Pulmonary artery endothelial cell (primary cell): ENCODE measurements around the gene HSPH1. TPM values are rescaled to one million over a fixed set of nuclear protein-coding genes. Genes with fewer than 3 reads are reported as not detected.
"Not testable (repeated sequence)": the region's sequence is repeated elsewhere in the genome, so short reads cannot be mapped to it uniquely, and the experiment has no call there.

Experiments
- DNase-seq: peaks from one replicate; pipeline ENCODE4 v3.0.0-alpha.2; 2011; ENCODE audit warnings: low read depth, low spot score
- total RNA-seq: library from RNA; depleted of rRNA; stranded (reverse); fragments of >200 nt; gene quantifications from 2 replicates; pipeline ENCODE4 v1.2.3, GENCODE V29; 2014

HSPH1 gene
- total RNA-seq, 1 donor from 2014 or later: 31.4 TPM

DNA sequence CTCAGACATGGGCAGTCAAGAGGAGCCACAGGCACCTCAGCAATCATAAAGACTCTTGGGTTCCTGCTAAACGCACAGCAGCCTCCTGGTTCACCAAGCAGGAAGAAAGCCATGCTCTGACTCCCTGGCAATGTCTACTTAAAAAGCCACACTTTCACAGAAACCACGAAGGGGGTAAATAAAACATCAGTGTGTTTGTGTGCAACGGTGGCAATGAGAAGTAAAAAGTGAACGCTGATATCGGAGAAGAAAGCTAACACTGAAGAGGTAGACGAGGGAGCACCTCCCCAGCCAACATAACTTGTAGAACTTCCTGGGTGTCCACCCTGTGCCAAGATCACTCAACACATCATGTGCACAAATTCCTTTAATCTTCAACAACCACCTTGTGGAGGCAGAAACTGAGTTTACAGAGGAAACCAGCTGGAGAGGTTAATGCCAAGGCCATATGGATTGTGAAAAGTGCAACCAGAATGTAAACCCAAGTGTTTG lies 30.2 kb downstream of the HSPH1 start:
- no peak for DNase-seq

DNA sequence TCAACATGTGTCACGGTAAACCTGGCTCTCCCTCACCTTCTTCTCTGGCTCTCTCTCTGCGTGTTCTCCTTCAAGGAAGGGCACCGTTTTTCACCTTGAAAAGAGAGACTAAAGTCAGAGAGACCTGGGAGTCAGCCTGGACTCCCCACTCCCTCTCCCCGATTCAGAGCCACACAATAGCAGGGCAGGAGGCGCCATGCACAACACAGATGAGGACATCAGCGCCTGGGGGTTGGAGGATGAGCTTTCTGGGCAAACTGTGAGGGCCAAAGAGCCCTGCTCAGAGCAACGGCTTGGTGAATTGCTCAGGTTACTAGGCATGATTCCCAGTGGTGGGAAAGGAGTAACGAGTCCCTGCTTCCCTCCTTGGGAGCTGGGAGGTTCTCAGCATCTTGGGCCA lies 32.3 kb downstream of the HSPH1 start:
- no peak for DNase-seq

DNA sequence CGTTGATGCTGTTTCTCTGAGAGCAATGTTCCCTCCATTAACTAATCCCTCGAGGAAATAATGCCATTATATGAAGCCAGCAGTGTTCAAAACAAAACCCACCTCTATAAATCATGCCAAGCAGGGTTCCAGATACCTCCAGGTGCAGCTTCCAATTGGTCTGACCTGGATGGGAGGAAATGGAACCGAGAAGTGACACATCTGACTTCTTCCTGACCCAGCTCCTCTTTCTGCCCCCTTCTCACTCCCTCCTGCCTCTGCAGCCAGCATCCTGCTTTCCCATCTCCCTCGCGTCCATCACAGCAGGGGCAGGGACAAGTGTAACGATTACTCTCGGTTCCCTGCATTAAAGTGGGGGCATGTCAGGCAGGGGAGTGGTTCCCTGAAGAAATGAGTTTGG lies 37.5 kb downstream of the HSPH1 start:
- no peak for DNase-seq

DNA sequence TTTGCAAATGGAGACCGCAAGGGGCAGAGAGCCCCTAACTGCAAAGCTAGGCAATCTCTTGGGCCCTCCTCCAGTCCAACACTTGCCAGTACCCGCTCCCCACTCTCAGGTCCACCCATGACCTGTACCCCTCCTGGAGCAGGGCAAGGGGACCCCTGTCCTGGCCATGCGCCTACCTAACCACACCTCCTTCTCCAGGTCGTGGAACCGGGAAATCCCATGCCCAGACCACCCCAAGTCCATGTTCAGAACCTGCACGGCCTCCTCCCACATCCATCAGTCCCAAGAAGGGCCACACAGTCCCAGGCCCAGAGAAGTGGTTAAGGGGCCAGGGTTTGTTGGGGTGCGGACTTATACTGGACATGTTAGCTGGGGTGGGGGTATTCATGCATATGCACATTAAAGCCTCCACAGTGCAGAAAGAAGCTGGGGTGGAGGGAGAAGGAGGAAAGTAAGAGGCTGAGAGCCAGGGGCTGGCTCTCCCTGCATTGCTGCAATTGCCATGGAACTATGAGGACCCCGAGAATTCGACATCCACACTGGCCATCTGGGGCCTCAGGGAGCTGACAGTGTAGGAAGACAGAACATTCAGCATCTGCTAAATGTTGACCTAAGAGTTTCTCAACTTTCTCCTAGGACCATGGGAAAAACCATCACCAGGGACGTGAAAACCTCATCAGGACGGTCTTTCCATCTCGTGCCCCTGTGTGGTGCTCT lies 39.0 kb downstream of the HSPH1 start:
- no peak for DNase-seq

DNA sequence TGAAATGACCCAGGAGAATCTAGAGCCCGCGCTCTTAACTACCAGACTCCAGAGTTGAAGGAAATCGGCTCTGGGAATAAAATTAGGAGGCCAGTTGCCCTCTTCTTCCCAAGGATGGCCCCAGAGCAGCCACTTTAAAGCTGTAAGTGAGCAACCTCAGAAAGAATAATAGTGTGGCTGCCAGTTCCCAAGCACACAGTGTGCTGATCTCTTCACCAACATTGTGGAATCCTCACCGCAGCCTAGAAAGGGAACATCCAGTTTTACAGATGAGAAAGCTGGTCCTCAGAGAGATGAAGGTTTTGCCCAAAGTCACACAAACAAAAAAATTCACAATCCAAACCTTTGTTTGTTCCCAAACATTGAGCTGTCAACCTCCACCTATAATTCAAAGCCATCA lies 39.6 kb downstream of the HSPH1 start:
- DNase-seq: no peak

DNA sequence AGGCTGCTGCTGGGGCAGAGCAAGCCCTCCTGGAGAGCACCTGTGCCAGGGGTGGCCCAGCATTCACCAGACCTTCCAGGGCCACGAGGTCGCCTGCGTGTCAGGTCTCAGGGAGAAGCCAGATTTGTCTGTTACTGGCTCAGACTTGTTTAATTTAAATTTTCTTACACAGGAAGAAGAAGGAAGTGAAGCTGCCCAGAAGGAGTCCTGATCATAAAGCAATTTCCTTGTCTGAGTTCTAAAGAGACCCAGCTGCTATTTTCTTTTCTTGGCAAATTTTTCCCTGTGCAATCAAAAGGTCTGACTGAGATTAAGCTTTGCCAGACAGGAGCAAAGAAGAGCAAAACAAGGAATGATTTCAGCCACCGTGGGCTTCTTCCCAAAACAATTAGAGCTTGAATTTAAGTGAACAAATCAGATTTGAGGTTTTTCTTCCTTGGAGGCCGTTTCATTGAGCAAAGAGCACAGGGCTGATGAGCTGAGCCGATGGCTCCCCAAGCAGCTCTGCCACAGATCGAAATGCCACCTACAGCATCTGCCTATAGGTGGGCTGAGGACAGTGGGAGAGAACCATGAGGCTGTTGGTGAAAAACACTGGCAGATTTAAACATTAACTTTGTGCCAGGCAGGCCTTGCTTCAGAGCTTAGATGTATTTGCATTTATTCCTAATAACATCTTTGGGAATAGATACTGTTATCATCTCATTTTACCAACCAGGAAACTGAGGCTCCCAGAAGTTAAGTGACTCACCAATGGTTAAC lies 40.1 kb downstream of the HSPH1 start:
- no peak for DNase-seq

DNA sequence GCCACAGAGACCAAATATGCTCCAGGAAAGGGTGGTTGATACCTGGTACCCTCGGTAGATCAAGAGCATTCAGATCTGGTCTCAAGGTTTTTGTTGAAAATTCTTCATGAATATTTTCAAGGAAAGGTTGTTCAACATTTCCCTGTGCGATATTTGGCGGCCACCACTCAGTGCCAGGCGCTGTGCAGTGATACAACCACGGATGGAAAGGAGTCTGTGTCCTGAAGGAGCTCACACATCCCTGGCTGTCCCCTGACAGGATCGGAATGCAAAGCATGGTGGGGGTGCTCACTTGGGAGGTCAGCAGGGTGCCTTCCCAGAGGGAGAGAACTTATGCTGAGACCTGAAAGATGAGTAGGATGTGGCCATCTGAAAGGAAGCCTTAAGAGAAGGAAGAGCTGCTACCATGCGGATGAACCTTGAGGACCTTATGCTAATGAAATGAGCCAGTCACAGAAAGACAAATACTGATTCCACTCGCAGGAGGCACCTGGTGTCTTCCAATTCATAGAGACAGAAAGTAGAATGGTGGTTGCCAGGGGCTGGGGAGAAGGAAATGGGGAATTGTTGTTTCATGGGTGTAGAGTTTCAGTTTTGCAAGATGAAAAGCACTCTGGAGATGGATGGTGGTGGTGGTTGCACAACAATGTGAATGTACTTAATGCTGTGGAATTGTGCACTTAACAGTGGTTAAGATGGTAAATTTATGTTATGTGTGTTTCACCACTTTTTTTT lies 41.6 kb downstream of the HSPH1 start:
- no peak for DNase-seq

DNA sequence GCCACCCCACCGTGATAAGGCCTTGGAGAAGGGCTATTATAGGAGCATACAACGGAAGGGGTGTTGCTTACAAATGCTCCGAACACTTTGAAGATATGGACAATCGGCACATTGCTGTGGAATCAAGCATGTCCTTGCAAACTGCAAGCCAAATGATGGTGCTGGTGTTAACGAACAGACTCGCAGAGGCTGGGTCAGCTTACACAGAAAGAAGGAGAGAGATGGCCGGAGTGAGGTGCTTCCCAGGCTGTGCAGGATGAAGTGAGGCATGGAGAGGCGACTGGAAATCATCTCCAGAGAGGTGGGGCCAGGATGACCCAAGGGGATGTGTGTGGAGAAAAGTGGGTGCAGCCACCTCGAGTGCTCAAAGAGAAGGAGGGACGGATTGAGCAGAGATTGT lies 42.2 kb downstream of the HSPH1 start:
- DNase-seq: no peak

DNA sequence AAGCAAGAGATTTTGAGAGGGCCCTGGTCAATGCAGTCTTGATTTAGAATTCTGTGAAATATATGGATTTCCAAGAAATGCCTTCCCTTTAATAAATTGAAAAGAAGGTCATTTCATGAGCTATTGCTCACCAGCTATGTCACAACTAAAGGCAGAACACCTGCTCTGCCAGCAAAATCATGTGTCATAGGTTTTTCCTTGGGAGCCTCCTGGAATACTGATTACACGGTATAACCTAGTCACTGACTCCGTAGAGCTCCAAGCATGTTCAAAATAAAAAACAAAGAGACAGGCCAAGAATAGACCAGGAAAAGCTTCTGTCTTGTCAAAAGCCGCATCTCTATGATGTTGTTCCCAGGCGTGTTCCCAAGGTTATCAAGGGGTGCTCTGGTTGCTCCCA lies 45.5 kb downstream of the HSPH1 start:
- DNase-seq: no peak

DNA sequence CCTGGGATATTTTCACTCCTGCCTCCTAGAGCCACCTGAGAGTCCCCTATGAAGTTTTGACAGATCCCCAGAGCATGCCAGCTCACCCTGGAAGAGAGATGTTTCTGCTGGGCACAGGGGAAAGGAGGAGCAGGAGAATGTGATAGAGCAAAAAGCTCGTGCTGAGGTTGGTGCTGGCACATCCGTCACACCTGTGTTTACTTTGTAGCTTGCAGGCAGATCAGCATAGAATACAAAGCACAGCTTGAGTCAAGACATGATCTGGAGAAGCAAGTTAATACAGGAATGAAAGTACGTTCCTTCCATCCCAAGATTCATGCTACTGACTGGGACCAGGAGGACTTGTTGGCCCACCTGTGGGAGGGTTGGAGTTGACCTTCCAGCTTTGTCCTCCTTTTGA lies 46.1 kb downstream of the HSPH1 start:
- no peak for DNase-seq

DNA sequence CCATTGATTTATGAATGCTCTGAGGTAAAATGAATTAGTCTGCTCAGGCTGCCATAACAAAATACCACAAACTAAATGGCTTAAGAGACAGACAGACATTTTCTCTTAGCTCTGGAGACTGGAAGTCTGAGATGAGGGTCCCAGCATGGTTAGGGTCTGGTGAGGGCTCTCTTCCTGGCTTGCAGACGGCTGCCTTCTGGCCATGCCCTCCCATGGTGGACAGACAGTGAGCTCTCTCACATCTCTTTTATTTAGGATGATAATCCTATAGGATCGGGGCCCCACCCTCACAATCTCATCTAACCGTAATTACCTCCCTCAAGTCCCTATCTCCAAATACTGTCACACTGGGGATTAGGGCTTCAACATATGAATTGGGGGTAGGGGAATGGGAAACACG lies 47.1 kb downstream of the HSPH1 start:
- no peak for DNase-seq

DNA sequence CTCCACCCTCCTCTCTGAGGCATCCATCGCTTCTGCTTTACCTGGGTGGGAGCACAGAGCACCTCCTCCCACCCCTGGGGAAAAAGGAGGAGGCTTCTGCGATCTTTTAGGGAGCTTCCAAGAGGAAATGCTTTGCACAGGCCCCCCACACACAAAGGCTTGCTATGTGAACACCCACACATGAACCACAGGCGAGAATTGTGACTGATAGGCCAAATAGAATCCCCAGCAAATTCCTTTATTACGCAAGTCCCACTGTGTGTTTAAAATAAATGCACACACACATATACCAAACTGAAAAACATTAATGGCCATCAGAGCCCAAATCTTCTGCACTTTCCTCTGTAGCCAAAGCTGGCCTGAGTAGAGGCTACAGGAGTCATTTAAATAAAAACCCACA lies 50.6 kb downstream of the HSPH1 start:
- DNase-seq: no peak

DNA sequence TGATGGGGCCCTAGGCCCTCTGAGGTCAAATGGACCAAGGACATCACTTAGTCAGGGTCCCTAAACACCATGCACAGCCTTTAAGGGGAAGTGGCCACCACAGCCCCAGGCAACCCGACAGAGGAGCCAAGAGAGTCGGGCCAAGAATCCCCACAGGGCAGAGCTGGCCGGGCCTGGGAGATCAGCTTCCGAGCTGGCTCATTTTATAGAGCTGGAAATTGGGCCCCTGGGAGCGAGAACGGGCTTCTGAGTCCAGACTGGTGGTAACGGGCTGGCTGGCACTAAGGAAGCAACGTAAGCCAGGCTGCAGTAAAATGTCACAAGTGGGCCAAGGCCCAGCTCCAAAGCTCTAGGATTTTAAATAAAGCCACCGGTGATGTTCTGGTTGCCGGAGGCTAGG lies 51.1 kb downstream of the HSPH1 start:
- no peak for DNase-seq

DNA sequence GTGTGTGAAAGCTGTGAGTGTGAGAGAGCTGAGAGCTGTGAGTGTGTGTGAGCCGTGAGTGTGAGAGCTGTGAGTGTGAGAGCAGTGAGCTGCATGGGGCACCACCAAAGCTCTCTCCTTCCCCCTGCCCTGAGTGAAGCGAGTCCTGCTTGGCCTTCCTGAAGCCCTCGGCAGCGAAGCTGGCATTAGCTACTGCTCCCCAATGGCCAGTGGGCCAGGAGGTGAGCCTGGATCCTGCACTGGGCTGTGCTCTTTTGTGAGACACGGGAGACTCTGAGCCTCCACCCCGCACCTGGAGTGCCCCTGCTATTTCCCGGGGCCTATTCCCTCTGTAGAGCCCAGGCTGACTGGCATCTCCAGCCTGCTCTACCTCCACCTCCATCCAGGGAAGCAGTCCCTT lies 51.5 kb downstream of the HSPH1 start:
- DNase-seq: no peak

DNA sequence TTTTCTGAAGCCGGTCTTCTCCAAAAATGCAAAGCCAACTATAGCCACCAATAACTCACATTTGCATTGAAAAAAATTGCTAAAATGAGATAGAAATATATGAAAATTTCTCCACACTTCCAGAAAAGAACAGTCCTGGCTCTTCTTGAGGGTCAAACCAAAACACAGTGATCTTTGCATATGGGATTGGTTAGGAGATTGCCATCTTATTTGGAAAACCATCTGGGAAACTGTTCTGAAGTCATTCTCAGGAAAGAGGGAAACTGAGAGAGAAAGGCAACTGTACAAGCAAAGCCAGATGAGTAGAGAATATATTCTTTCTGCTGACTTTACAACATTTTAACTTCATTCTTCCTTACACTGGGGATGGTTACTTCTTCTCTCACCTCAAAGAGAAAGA lies 54.6 kb downstream of the HSPH1 start:
- no peak for DNase-seq

DNA sequence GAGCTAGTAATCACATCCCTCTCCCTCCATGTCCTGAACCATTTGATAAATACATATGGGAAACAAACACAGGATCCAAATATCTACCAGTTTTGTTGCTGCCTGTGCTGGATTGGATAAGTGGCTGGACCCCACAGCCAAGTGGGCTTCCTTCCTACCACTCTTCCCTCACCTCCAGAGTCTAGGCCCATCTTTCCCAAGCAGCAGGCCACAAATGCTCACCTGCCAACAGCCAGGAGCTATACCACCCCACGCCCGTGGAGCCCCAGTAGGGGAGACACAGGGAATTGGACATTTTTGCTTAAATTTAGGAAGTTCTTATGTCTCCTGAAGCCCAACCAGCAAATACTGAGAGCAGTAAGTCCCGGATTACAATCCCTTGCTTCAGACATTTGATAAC lies 55.8 kb downstream of the HSPH1 start:
- DNase-seq: no peak

DNA sequence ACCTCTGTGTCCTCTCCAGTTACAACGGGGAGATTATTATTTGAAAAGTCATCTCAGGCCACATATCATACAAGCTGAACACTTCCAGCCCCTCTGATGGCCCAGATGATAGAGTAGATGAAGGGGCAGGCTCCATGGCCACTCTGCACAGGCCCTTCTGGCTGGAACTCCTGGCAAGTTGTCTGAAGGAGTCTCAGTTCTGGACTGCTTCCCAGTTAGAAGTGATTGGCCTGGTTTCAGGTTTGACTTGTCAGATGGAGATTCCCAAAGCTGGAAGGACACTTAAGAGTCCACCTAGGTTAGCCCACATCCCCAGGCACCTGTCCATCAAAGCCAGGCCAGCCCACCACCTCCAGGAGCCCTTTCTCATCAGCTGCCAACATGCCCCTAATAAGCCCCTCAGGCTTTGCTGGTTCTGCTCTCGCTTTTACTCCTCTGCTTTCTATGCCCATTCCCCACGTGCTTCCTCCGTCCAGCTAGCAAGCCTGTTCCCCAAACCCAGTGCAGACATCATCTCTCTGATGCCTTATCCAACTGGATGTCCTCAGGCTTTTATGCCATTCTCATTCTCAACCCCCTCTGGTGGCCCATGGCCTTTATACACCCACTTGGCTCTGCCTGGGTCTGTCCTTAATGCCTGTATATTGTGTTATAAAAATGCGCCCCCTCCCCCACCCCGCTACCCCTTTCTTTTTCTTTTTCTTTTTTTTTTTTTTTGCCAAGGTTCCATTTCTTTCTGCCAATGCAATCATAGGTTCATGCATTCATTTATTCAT lies 56.5 kb downstream of the HSPH1 start:
- DNase-seq: no peak

DNA sequence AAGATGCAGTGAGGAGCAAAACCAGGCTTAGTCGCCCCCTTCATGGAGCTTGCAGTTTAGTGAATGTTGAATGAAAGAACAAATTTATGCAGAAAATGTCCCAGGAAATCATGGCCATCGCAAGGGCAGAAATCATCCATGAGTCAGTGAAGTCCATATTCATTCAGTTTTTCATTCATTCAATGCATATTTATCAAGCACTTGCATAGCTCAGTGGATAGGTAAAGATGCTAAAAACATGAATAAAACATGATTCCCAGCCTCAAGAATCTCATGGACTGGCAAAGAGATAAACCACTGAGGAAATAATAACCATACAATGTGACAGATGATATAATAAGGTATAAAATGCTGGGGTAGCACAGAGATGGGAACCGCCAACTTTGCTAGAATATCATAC lies 58.8 kb downstream of the HSPH1 start:
- DNase-seq: no peak

DNA sequence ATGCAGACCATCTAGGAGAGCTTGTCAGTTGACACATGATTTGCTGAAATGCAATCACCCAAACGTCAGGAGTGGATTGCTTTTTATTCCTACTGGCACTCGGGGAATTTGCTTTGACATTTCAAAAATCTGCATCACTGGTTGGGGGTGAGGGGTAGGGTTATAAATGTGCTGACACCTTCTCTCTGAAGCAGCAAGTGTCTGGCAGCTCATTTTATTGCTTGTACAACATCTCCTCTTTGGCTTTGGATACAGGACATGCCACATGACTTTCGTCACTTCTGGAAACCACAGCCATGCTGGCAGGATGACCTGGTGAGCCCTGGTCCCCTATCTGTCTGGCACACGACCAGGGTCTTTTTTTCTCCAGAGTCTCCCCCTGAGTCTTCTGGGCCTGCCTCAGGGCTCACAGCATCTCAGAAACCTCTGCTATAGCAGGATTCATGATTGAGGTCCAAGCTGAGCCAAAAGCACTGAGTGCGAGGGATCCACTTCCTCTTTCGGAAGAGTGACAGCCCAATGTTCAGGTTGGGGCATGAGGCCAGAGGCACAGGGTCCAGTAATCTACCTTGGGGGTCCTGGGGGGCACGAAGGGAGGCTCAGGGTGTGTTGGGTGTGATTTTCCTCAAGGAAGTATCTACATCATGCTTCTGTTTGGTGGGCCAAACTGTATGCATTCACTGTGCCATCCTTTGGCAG lies 60.1 kb downstream of the HSPH1 start:
- no peak for DNase-seq

DNA sequence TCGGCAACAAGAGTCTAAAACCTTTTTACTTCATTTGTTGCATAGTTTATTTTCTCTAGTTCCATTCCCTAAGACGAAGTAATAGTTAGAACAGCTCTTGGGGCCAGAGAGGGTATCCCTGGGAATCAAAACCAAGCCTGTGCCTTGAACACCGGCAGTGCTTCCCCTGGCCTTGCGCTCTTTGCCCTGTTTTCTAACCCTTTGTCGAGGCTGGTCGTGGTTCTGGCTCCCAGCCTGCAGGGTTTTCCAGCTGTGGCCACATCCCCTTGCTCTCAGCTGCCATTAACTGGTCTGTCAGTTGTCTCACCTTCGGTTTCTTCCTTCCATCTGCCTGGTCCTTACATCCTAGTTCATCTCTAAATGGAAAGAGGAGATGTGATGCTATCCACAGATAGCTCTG lies 61.0 kb downstream of the HSPH1 start:
- DNase-seq: no peak

DNA sequence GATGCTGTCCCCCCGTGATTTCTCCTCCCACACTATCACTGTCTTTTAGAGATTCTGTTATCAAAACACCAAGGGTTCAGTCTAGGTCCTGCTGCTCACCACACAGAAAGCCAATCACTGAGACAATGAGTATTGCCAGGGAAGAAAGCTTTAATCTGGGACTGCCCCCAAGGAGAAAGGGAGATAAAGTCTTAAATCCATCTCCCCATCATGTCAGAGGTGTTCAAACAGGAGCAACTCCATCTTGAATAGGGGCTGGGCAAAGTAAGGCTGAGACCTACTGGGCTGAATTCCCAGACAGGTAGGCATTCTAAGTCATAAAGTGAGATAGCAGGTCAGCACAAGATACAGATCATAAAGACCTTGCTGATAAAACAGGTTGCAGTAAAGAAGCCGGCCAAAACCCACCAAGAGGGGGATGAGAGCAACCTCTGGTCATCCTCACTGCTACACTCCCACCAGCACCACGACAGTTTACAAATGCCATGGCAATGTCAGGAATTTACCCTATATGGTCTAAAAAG lies 63.7 kb downstream of the HSPH1 start:
- DNase-seq: not testable (repeated sequence)
